Lung microvascular endothelial cell (primary cell): ENCODE measurements around the gene OR3A2. TPM values are rescaled to one million over a fixed set of nuclear protein-coding genes. Genes with fewer than 3 reads are reported as not detected.
"Not testable (repeated sequence)": the region's sequence is repeated elsewhere in the genome, so short reads cannot be mapped to it uniquely, and the experiment has no call there.

Source experiments
- DNase-seq, 2 donors: peaks; one replicate each; pipeline versions ENCODE4 v3.0.0 to v3.0.0-alpha.2; 2010; ENCODE audit warnings: low read depth in 2 of 2
- total RNA-seq: library from RNA; depleted of rRNA; stranded (reverse); fragments of >200 nt; gene quantifications from 2 replicates; pipeline ENCODE4 v1.2.1, GENCODE V29; 2014

Gene OR3A2
- total RNA-seq: not detected in 2 replicates

DNA sequence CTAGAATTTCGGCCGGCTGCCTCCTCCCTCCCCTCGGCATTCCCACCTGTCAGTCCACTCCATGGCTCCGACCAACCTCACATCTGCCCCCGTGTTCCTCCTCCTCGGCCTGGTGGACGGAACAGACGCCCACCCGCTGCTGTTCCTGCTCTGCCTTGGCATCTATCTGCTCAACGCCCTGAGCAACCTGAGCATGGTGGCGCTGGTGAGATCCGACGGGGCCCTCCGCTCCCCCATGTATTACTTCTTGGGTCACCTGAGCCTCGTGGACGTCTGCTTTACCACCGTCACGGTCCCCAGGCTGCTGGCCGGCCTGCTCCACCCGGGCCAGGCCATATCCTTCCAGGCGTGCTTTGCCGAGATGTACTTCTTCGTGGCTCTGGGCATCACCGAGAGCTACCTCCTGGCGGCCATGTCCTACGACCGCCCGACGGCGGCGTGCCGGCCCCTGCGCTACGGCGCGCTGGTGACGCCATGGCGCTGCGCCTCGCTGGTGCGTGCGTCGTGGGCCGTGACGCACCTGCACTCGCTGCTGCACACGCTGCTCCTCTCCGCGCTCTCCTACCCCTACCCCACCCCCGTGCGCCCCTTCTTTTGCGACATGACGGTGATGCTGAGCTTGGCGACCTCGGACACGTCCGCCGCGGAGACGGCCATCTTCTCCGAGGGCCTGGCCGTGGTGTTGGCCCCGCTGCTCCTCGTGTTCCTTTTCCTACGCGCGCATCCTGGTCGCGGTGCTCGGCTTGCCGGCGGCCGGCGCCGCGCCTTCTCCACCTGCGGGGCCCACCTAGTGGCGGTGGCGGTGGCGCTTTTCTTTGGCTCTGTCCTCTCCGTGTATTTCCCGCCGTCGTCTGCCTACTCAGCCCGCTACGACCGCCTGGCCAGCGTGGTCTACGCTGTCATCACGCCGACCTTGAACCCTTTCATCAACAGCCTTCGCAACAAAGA, at the start of gene OR3A2:
Gene OR3A2, minus strand, starts transcription at position 440 of the 948 bp plus-strand sequence.
- DNase-seq: no peak

DNA sequence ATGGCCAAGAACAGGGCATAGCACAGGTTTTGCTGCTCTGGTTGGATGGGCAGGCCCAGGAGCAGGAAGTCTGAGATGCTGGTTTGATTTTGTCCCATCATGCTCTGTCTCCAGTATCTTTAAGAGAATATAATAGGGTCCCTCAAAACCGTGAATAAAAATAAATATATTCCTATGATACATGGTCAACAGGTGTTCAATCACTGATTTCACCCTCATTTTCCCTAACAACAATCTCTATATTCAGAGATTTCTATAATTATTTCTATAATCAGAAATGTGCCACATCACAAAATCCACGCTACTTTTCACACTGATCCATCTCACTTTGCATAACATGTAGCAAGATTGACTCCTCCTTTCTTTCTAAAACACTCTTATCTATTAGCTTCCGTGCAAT, 47.6 kb upstream of the OR3A2 start, which contains the start of gene OR1E2:
Gene OR1E2, minus strand, starts transcription at position 101 of the 400 bp plus-strand sequence. Its CDS starts 0 bp downstream, at position 101.
- no peak for DNase-seq

DNA sequence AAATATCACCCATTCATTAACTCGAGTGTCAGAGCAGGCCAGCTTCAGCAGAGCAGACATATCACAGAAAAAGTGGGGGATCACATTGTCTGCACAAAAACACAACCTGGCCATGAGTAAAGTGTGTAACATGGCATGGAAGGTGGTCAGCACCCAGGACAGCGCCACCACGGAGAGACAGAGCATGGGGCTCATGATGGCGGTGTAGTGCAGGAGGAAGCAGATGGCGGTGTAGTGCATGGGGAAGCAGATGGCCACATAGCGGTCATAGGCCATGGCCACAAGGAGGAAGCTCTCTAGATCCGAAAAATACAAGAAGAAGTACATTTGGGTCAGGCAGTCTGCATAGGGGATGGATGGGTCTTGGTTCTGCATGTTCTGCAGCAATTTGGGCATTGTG, 47.1 kb upstream of the OR3A2 start:
- peak in 1 of 2 donors; percentile 4 for DNase-seq

DNA sequence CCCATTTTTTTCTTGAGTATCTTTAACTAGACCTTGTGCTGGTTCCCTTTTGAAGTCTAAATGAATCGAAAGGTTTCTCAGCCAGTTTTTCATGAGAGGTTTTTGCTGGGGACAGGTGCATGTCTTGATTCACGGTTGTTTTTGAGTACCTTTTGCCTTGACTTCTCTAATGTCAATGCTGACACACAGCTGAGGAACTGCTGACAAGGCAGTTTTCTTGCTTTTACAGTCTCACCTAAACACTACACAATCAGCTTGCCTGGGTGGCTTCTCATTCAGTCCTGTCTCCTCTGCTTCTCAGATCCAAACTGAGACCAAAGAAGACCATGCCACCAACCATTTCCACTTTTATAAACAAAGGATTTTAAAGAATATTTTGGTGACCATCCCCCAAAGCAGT, 32.1 kb upstream of the OR3A2 start:
- DNase-seq: no peak

DNA sequence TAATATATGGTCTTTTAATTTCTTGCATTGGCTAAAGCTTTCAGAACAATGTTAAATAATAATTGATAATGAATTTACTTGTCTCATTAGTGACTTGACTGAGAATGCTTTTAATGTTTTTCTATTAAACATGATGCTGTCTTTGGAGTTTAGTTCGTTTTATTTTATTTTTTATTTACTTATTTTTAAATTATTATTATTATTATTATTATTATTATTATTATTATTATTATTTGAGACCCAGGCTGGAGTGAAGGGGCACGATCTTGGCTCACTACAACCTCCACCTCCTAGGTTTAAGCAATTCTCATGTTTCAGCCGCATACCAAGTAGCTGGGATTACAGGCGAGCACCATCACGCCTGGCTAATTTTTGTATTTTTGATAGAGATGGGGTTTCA, 29.5 kb upstream of the OR3A2 start:
- DNase-seq: no peak

DNA sequence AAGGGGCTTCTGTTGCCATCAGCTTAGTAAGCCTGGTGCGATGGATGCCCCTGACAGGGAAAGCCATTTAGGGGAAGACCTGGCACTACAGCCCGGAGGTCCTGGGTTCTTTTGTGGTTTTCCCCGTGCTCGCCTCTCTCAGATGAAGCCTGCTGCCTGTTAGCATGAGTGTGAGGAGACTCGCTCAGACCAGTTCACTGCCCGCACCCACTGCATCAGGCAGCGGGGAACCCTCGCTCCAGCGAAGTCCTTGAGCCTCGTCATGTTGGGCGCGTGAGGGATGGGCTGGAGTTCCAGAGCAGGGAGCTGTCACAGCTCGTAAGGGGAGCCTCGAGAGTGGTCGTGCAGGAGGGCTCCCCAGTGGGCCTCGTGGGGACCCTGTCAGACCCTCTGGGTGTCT, 26.1 kb upstream of the OR3A2 start:
- not testable (repeated sequence) for DNase-seq

DNA sequence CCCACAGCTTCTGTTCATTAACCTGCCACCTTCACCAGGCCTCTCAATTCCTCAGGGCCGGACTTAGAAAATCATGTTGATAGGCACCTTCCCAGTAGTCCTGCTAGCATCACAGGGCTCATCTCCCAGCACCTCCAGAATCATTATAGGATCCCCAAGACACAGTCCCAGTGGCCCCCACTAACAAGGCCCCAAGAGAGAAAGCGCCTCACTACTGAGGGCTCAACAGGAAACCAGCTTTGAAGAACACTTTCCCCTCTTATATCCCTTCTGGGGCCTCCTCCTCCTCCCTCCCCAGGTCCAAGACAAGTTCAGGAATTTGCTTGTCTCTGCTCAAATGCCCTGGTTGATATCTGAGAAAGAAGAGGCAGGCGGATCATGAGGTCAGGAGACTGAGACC, 25.0 kb upstream of the OR3A2 start, which contains the start of gene OR3A3:
Gene OR3A3, plus strand, starts transcription at position 301 of the 400 bp plus-strand sequence.
- no peak for DNase-seq

DNA sequence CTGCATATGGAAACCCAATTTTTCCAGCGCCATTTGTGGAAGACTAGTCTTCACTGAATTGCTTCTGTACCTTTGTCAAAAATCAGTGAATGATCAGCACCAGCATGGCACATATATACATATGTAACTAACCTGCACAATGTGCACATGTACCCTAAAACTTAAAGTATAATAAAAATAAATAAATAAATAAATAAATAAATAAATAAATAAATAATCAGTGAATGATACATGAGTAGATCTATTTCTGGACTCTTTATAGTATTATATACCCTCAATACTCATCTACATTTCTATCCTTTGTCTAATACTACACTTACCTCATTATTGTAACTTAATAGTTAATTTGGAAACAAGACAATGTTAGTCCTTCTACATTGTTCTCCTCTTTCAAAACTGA, 17.7 kb upstream of the OR3A2 start:
- DNase-seq: not testable (repeated sequence)

DNA sequence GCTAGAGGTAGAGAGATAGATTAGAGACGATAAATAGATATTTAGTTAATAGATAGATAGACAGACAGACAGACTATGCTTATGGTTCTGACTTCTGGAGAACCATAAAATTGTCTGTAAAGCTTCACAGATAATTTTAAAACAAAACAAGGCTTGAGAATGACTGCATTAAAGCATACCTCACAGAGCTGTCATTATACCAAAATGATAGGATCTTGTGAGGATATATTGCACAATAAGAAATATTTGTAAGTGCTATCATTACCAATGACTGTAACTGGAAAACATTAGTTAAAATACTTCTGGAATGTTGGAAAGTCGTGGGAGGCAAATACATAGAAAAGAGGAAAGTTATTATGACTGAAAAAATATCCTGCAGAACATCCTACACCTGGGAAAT, 15.7 kb upstream of the OR3A2 start:
- DNase-seq: no peak

DNA sequence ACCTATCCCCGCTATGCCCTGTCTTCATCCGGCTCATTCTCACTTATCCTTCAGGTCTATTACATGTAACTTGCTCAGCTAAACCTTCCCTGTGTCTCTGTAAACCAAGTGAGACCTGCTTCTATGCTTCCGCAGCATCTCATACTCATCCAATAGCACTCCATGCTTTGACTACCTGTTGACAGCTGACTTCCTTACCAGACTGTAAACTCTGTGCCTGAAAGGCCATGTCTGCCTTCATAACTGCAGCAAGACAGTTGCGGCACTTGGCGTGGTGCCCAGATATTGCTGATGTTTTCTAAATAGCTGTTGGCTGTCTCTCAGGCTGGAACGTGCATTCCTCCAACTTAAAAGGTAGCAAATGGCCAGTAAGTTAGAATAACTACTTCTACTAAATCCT, 13.9 kb upstream of the OR3A2 start:
- no peak for DNase-seq

DNA sequence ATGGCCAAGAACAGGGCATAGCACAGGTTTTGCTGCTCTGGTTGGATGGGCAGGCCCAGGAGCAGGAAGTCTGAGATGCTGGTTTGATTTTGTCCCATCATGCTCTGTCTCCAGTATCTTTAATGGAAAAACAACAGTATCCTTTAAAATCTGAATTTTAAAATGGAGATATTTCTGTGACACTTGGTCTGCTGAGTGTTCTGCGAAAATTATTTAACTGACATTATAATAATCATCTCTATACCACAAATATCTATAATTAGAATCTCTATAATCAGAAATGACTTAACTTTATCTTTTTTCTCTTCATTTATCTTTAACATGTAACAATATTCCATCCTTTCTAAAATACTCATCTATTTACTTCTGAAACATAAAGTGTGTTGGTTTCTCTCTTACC, 12.2 kb upstream of the OR3A2 start, which contains the start of gene OR1E1:
Gene OR1E1, minus strand, starts transcription at position 101 of the 400 bp plus-strand sequence. Its CDS starts 0 bp downstream, at position 101.
- DNase-seq: no peak

DNA sequence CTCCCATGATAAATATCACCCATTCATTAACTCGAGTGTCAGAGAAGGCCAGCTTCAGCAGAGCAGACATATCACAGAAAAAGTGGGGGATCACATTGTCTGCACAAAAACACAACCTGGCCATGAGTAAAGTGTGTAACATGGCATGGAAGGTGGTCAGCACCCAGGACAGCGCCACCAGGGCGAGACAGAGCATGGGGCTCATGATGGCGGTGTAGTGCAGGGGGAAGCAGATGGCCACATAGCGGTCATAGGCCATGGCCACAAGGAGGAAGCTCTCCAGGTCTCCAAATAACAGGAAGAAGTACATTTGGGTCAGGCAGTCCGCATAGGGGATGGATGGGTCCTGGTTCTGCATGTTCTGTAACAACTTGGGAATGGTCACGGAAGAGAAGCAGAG, 11.7 kb upstream of the OR3A2 start:
- DNase-seq: not testable (repeated sequence)

DNA sequence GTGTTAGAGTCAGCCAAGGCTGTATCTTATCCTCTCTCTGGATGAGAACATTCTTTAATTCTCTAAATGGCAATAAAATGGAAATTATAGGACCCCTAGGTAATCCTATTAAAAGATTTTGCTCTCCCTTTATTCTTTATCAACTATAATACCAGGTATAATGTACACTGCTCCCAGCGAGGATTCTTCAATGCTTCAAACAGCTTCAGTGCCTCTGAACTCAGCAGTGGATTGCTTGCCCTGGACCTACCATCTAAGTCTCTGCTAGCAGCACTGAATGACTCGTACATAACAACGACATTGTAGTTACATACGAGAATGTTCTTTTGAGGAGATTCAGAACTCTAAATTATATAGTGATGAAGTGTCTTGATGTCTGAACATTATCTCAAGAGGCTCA, 3.7 kb upstream of the OR3A2 start:
- no peak for DNase-seq

DNA sequence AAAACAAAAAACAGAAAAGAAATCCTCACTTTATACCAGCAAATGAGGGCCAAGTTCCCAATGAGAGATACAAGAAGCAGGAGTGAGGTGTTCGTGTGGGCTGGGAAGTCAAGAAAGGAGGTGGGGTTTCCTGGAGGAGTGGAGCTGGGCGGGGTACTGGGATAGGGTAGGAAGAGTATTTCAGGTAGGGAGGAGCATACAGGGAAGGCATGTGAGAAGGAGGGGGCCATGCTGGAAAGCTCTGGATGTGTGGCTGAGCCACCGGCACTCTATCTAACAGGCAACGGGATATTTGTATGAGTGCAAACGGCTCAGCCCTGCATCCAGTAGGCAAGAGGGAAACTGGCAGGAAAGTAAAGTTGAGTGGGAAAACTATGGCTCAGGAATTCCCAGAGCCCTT, 4.2 kb downstream of the OR3A2 start:
- no peak for DNase-seq

DNA sequence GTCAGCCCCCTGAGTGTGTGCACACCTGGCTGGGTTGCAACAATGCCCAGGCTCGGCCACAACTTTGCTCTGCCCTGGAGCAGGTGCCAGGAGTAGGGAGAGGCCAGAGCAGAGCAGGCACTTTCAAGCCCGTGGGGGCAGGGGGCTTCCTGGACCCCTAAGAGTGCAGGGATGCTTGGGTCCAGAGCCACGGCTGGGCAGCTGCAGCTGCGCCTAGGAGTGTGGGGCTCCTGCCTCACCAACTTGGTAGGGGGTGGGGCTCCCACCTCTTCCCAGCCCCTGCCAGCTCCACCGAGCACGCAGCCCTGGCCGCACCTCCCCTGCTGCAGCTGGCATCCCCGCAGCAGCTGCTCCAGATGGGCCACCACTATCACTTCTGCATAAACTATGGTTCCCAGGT, 7.8 kb downstream of the OR3A2 start:
- DNase-seq: no peak

DNA sequence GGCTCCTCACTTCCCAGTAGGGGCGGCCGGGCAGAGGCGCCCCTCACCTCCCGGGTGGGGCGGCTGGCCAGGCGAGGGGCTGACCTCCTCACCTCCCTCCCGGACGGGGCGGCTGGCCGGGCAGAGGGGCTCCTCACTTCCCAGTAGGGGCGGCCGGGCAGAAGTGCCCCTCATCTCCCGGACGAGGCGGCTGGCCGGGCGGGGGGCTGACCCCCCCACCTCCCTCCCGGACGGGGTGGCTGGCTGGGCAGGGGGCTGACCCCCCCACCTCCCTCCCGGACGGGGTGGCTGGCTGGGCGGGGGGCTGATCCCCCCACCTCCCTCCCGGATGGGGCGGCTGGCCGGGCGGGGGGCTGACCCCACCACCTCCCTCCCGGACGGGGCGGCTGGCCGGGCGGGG, 14.9 kb downstream of the OR3A2 start:
- not testable (repeated sequence) for DNase-seq

DNA sequence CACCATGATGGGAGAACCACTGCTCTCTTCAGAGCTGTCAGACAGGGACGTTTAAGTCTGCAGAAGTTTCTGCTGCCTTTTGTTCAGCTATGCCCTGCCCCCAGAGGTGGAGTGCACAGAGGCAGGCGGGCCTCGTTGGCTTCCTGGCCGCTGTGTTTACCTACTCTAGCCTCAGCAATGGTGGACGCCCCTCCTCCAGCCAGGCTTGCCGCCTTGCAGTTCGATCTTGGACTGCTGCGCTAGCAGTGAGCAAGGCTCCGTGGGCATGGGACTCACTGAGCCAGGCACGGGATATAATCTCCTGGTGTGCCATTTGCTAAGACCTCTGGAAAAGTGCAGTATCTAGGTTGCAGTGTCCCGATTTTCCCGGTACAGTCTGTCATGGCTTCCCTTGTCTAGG, 43.3 kb downstream of the OR3A2 start:
- DNase-seq: not testable (repeated sequence)

DNA sequence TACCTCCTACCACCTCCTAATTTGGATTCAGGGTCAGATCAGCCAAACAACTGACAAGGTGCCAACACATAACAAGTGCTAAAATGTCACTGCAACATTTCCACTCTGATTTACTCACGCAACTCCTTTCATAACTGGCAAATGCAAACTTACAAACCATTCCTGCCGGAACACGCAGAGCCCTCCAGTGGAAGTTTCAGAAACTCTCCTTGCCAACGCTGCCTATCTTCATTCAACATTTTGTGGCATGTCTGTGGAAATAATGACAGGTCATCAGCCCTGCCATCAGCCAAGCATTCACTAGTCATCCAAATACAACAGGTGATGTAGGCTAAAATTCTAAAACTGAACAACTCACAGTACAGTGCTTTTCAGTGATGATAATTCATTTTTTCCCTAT, 50.2 kb downstream of the OR3A2 start:
- no peak for DNase-seq

DNA sequence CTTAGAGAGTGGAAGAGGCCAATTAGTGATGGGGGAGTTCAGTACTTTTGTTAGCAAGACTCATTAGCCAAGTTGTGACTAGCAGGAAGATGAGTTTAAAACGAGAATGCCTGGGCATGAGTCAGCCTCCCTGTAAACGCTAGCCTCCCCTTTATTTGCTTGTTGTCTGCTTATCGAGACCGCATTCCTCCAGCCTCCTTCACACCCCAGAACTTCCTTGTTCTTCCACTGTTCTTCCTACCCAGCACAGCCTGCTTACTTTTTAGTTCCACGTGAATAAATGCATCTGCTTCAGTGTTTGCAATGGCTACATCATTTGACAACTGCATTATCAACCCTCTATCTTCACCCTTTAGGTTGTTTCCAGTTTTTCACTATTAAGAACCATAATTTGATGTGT, 67.8 kb downstream of the OR3A2 start:
- DNase-seq: no peak

DNA sequence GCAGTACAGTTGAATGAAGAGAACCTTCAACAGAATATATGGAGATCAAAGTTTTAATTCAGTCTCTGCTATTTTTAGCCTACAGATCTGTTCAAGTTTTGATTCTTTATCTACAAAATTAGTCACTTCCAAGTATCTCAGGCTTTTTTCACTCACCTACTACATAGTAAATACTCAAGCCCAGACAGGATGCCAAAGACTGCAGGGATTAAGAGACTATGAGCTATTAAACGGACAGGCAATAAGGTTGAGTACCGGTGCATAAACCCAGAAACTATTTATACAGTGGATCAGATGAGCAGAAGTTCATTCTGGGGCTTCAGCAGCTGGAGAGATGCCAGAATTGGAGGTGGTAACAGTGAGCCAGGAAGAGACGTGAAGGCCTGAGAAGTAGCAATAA, 69.3 kb downstream of the OR3A2 start:
- DNase-seq: no peak

DNA sequence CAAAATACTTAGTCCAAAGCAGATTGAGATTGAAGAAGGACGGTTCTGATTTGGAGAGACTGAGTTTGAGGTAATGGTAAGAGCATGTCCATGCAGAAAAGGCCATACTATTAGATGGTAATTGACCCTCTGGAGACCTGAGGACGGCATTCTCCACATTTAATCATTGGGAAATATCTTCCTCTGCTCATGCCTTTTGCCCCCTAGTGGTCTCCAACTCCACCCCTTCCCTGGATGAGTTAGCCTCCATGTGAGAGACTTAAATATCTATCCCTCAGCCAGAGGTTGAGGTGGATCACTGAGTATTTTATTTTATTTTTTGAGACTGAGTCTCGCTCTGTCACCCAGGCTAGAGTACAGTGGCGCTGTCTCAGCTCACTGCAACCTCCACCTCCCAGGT, 77.5 kb downstream of the OR3A2 start:
- DNase-seq: no peak

DNA sequence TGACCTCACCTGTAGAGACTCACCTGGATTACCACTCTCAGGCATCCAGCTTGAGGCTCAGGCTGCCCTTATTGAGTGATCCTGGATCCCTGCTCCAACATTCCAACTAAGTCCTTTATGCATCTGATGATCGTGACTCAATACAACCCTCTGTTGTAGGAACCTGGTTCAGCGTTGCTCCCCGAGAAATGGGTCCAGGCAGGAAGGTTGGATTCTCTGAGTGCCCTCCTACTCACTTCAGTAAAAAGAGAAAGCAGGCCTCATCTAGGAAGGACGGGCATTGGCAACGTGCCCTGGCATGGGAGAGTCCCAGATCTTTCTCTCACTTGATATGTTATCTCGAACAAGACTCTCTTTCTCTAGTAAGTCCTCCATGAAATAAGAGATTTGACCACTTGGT, 87.8 kb downstream of the OR3A2 start, which contains the start of gene OR3A1:
Gene OR3A1, minus strand, starts transcription at position 101 of the 400 bp plus-strand sequence. CDS start 5,778 bp downstream, outside the sequence.
- no peak for DNase-seq

DNA sequence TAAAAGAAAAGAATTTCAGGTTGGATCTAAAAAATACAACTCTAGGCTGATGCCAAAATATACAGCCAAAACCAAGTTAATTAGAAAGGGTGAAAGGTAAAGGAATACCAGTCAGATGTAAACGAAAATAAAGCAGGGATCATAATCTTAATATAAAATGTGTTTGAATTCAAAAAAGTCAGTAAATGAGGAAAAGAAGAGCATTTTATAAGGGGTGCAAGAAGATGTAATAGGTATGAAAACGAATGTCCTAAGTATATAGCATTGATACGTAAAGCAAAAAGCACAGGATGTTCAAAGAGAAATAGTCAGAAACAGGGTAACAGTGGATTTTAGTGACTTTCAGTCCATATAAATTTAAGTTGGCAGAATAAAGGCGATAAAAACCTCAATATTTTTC, 90.5 kb downstream of the OR3A2 start:
- no peak for DNase-seq
